Activated B cell treated with CpG ODN at 0.5 μM for 24 hours (primary cell): ENCODE data around the gene AGBL4. TPM values are rescaled to one million over a fixed set of nuclear protein-coding genes. Genes with fewer than 3 reads are reported as not detected.

Experiments
- ATAC-seq: fragments of 200-7000 bp; cut with Tn5 transposase; one replicate; pipeline ENCODE4 v1.10.0; 2021; ENCODE audit warnings: low read depth, mild to moderate bottlenecking, moderate library complexity
- CTCF ChIA-PET: fragments of 350-600 bp; sonication (Branson Sonifier 250); formaldehyde crosslinking; loops from one replicate; lab custom pipeline; 2021; ENCODE audit warnings: antibody characterized with exemption; lab: Charles Lee
- POLR2A ChIA-PET: fragments of 350-600 bp; sonication (Branson Sonifier 250); formaldehyde crosslinking; loops from one replicate; lab custom pipeline; 2021; ENCODE audit warnings: antibody characterized with exemption; lab: Charles Lee
- DNase-seq: peaks from one replicate; pipeline ENCODE4 v3.0.0; 2022
- H3K27ac Mint-ChIP-seq: one replicate; pipeline ENCODE4 v1.8.0; 2020; ENCODE audit warnings: mixed read lengths
- H3K27me3 Mint-ChIP-seq: one replicate; pipeline ENCODE4 v1.8.0; 2021; ENCODE audit warnings: mixed read lengths
- H3K36me3 Mint-ChIP-seq: one replicate; pipeline ENCODE4 v1.8.0; 2021; ENCODE audit warnings: low read depth, mixed read lengths
- H3K4me1 Mint-ChIP-seq: one replicate; pipeline ENCODE4 v1.8.0; 2021; ENCODE audit warnings: mixed read lengths
- H3K4me3 Mint-ChIP-seq: one replicate; pipeline ENCODE4 v1.8.0; 2020; ENCODE audit warnings: mild to moderate bottlenecking, mixed read lengths
- H3K9me3 Mint-ChIP-seq: one replicate; pipeline ENCODE4 v1.8.0; 2020; ENCODE audit warnings: mixed read lengths
- CTCF ChIP-seq: fragments of 200-600 bp; IDR thresholded peaks from one replicate; pipeline ENCODE4 v1.8.0; 2022; ENCODE audit warnings: antibody characterized with exemption, mild to moderate bottlenecking
- intact Hi-C: fragments of 100-400 bp; cut with micrococcal nuclease; formaldehyde crosslinking; loops from one replicate; pipeline ENCODE4 v1.15.1; 2024
- total RNA-seq: library from RNA; stranded (reverse); gene quantifications from 2 replicates; pipeline ENCODE4 v1.2.3, GENCODE V29; 2022

Gene AGBL4
- total RNA-seq, 1 donor from 2014 or later: 0.24 TPM

DNA sequence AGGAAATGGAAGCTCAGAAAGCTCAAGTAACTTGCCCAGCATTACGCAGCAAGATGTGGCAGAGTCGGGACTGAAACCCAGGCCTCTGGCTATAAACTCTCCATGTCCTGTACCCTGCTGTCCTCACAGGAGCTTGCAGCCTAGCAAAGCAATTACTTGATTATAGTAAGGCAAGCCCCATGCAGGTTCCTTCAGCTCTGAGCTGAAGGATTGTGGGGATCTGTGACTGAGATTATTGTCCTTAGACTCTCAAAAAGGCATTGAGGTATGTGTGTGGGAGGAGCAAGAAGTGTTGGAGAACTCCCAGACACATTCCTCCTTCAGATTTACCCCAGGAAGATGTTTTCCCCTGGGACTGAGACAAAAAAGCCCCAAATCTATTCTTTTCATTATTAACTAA, 1427.7 kb downstream of the AGBL4 start:
- ATAC-seq (no peak), DNase-seq (no peak)
- Mint-ChIP-seq H3K27ac (no peak overlapping the region), H3K4me3 (no peak overlapping the region), H3K9me3 (no peaks in the 10 kb centered on the region), H3K27me3 (peaks cover 10% of the 10 kb centered on the region), H3K4me1 (no peaks in the 10 kb centered on the region), H3K36me3 (no peaks in the 10 kb centered on the region)
- no peak for TF ChIP-seq CTCF
- POLR2A ChIA-PET: no interaction called here
- intact Hi-C loops: no loop called here
- CTCF ChIA-PET: no interaction called here

DNA sequence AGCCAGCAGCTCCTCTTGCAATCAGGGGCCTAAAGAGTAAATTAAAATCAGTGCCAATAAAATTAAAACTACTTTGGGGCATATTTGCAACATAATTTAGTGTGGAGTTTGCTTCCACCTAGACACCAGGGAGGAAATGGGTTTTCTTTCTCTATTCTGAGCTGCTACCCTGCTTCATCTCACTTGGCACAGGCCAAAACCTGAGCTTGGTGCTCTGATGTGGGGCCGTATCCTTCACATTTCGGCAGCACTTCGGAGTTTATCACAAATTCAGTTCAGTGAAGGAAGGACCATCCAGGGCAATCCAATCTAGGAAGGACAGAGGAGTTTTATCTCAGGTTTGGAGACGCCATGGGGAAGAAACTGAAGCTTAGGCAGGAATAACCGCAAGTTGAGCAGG, 1428.1 kb downstream of the AGBL4 start:
- Mint-ChIP-seq H3K27ac (no peak overlapping the region), H3K4me3 (no peak overlapping the region), H3K36me3 (no peaks in the 10 kb centered on the region), H3K27me3 (peaks cover 10% of the 10 kb centered on the region), H3K9me3 (no peaks in the 10 kb centered on the region), H3K4me1 (no peaks in the 10 kb centered on the region)
- no peak for TF ChIP-seq CTCF
- no peak for ATAC-seq
- intact Hi-C loops: no loop called here
- CTCF ChIA-PET: no interaction called here
- DNase-seq: no peak
- POLR2A ChIA-PET: no interaction called here

- Mint-ChIP-seq H3K4me1 (no peaks in the 10 kb centered on the region), H3K9me3 (no peaks in the 10 kb centered on the region), H3K36me3 (no peaks in the 10 kb centered on the region), H3K4me3 (no peak overlapping the region), H3K27ac (no peak overlapping the region), H3K27me3 (peaks cover 12% of the 10 kb centered on the region)
- intact Hi-C loops: no loop called here
- TF ChIP-seq CTCF: no peak
- ChIA-PET CTCF (interaction anchor here (1.8 kb wide), 1 partner anchor 85 kb away, joined by 4 read pairs; no protein-coding TSS in a partner anchor), POLR2A (no interaction called here)
- ATAC-seq (no peak), DNase-seq (no peak)
These were observed 1431.4 kb downstream of the AGBL4 start for GRCh38 chr1:48592330-48592729.

DNA sequence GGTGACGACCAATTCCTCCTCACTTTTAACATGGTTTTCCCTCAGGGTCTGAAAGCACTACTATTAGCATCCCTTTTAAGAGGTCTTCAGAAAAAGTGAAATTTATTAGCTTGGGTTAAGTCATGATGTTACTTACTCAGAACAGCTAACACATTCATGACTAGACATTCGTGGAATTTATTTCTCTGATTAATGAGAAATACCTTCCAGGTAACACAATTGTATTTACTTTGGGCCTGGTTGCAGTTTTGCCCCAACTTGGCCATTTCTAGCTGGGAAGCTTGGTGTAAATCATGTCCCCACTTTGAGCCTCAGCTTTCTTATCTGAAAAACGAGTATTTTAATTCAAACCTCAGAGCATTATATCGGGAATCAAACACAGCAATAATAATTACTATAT, 1432.6 kb downstream of the AGBL4 start:
- POLR2A ChIA-PET: no interaction called here
- H3K9me3 Mint-ChIP-seq: no peaks in the 10 kb centered on the region
- H3K4me1 Mint-ChIP-seq: no peaks in the 10 kb centered on the region
- H3K27ac Mint-ChIP-seq: no peak overlapping the region
- H3K4me3 Mint-ChIP-seq: no peak overlapping the region
- DNase-seq: no peak
- TF ChIP-seq CTCF: no peak
- H3K36me3 Mint-ChIP-seq: no peaks in the 10 kb centered on the region
- intact Hi-C loops: no loop called here
- H3K27me3 Mint-ChIP-seq: peaks cover 6% of the 10 kb centered on the region
- ATAC-seq: no peak
- CTCF ChIA-PET: interaction anchor here (1.8 kb wide), 1 partner anchor 86 kb away, joined by 4 read pairs; no protein-coding TSS in a partner anchor

GRCh38 chr1:48588061-48588460, 1435.7 kb downstream of the AGBL4 start:
- no peaks in the 10 kb centered on the region for H3K9me3 Mint-ChIP-seq
- intact Hi-C loops: no loop called here
- ATAC-seq (no peak), DNase-seq (no peak)
- no peaks in the 10 kb centered on the region for H3K36me3 Mint-ChIP-seq
- CTCF ChIA-PET: no interaction called here
- peaks cover 6% of the 10 kb centered on the region for H3K27me3 Mint-ChIP-seq
- H3K27ac Mint-ChIP-seq: no peak overlapping the region
- no peak for TF ChIP-seq CTCF
- H3K4me3 Mint-ChIP-seq: no peak overlapping the region
- POLR2A ChIA-PET: no interaction called here
- no peaks in the 10 kb centered on the region for H3K4me1 Mint-ChIP-seq
